Thyroid gland (tissue), 4 donors: Measurements from ENCODE around the gene MRPL36.

ENCODE experiments used
- POLR2A ChIP-seq, 2 donors: fragments of 450-650 bp; IDR thresholded peaks; one replicate each; pipeline ENCODE4 v1.6.1; 2017; ENCODE audit warnings: antibody characterized with exemption in 2 of 2, mild to moderate bottlenecking in 2 of 2, moderate library complexity in 1 of 2
- TF ChIP-seq, protein P1 (sequence below), 6 experiments: fragments of 200-600 bp in 3 of 6; fragments of 450-650 bp in 3 of 6; sonication (generic) in 3 of 6; IDR thresholded peaks; one replicate each; pipeline ENCODE4 v1.5.1; 2016 to 2019; ENCODE audit warnings: antibody characterized with exemption in 6 of 6, mild to moderate bottlenecking in 2 of 6, inconsistent platforms in 1 of 6, moderate library complexity in 1 of 6

DNA sequence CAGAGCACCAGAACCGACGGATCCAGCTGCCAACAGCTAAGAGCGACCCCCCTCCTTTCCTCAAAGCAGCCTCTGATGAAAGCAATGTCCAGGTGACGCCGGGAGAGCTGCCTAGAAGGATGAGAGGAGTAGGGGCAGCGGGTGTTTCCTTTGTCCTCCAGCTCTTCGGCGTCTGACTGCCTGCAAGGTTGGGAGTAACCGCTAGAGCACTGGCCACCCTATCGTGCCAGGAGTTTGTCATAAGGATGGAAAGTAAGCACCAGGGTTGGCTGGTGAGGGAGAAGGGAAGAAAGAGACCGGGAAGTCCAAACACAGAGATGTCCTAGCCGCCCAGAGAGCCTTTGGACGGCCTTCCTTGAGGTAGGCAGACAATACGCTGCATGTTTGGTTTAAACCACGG, 10.8 kb downstream of the MRPL36 start:
- TF ChIP-seq, protein P1, sequence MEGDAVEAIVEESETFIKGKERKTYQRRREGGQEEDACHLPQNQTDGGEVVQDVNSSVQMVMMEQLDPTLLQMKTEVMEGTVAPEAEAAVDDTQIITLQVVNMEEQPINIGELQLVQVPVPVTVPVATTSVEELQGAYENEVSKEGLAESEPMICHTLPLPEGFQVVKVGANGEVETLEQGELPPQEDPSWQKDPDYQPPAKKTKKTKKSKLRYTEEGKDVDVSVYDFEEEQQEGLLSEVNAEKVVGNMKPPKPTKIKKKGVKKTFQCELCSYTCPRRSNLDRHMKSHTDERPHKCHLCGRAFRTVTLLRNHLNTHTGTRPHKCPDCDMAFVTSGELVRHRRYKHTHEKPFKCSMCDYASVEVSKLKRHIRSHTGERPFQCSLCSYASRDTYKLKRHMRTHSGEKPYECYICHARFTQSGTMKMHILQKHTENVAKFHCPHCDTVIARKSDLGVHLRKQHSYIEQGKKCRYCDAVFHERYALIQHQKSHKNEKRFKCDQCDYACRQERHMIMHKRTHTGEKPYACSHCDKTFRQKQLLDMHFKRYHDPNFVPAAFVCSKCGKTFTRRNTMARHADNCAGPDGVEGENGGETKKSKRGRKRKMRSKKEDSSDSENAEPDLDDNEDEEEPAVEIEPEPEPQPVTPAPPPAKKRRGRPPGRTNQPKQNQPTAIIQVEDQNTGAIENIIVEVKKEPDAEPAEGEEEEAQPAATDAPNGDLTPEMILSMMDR (IDR thresholded peaks at IDR 0.05), result no peak
- no peak for TF ChIP-seq POLR2A (IDR thresholded peaks at IDR 0.05)
